H9 (cell line): ENCODE measurements around the gene PPP2R1A. TPM values are rescaled to one million over a fixed set of nuclear protein-coding genes. Genes with fewer than 3 reads are reported as not detected.

Experiments used
- DNase-seq: peaks from one replicate; pipeline ENCODE4 v3.0.0-alpha.2; 2017
- H2AFZ ChIP-seq: one replicate; pipeline ENCODE4 v1.6.1; 2013; ENCODE audit warnings: mild to moderate bottlenecking, low read length, control low read depth, moderate library complexity
- H2AK5ac ChIP-seq: 2 replicates; pipeline ENCODE4 v1.6.1; 2013; ENCODE audit warnings: low read length, control low read depth, mixed read lengths; ENCODE audit not compliant: insufficient read length
- H2BK120ac ChIP-seq: one replicate; pipeline ENCODE4 v1.6.1; 2013; ENCODE audit warnings: low read depth, mild to moderate bottlenecking, low read length, control low read depth, inconsistent platforms; ENCODE audit not compliant: poor library complexity, severe bottlenecking
- H2BK12ac ChIP-seq: 2 replicates; pipeline ENCODE4 v1.6.1; 2013; ENCODE audit warnings: low read length, control low read depth, mixed read lengths, low read depth; ENCODE audit not compliant: insufficient read length
- H2BK15ac ChIP-seq: 2 replicates; pipeline ENCODE4 v1.6.1; 2013; ENCODE audit warnings: low read depth, low read length, control low read depth
- H2BK20ac ChIP-seq: one replicate; pipeline ENCODE4 v1.6.1; 2013; ENCODE audit warnings: low read depth, mild to moderate bottlenecking, low read length, control low read depth, inconsistent platforms; ENCODE audit not compliant: poor library complexity, severe bottlenecking
- H2BK5ac ChIP-seq: 2 replicates; pipeline ENCODE4 v1.6.1; 2013; ENCODE audit warnings: low read length, control low read depth, mixed read lengths; ENCODE audit not compliant: insufficient read length
- H3K14ac ChIP-seq: 2 replicates; pipeline ENCODE4 v1.6.1; 2013; ENCODE audit warnings: low read length, control low read depth; ENCODE audit not compliant: insufficient read depth
- H3K18ac ChIP-seq: 2 replicates; pipeline ENCODE4 v1.6.1; 2013; ENCODE audit warnings: low read depth, mild to moderate bottlenecking, mixed read lengths, low read length, control low read depth; ENCODE audit not compliant: insufficient read length
- H3K23ac ChIP-seq: 2 replicates; pipeline ENCODE4 v1.6.1; 2013; ENCODE audit warnings: low read length, control low read depth, mixed read lengths, low read depth; ENCODE audit not compliant: insufficient read length
- H3K23me2 ChIP-seq: 2 replicates; pipeline ENCODE4 v1.6.1; 2013; ENCODE audit warnings: low read depth, mild to moderate bottlenecking, mixed read lengths, low read length, control low read depth; ENCODE audit not compliant: insufficient read length, poor library complexity, severe bottlenecking
- H3K27ac ChIP-seq: 2 replicates; pipeline ENCODE4 v1.5.1; 2013; ENCODE audit warnings: low read length, control low read depth, mixed read lengths, low read depth; ENCODE audit not compliant: insufficient read length
- H3K27me3 ChIP-seq: 2 replicates; pipeline ENCODE4 v1.6.1; 2013; ENCODE audit warnings: low read length, control low read depth, inconsistent platforms; ENCODE audit not compliant: insufficient read depth
- H3K4ac ChIP-seq: 2 replicates; pipeline ENCODE4 v1.6.1; 2013; ENCODE audit warnings: low read depth, mild to moderate bottlenecking, control low read depth, inconsistent platforms, low read length, moderate library complexity
- H3K4me1 ChIP-seq: 2 replicates; pipeline ENCODE4 v1.6.1; 2013; ENCODE audit warnings: low read length, control low read depth, inconsistent platforms; ENCODE audit not compliant: insufficient read depth
- H3K4me2 ChIP-seq: 2 replicates; pipeline ENCODE4 v1.6.1; 2013; ENCODE audit warnings: low read length, control low read depth, mixed read lengths; ENCODE audit not compliant: insufficient read length, insufficient read depth
- H3K56ac ChIP-seq: 2 replicates; pipeline ENCODE4 v1.6.1; 2013; ENCODE audit warnings: low read depth, mild to moderate bottlenecking, mixed read lengths, low read length, control low read depth; ENCODE audit not compliant: insufficient read length
- H3K79me1 ChIP-seq: 2 replicates; pipeline ENCODE4 v1.6.1; 2013; ENCODE audit warnings: low read depth, mild to moderate bottlenecking, moderate library complexity, low read length, control low read depth, inconsistent platforms; ENCODE audit not compliant: insufficient read depth, poor library complexity, severe bottlenecking
- H3K79me2 ChIP-seq: 2 replicates; pipeline ENCODE4 v1.6.1; 2013; ENCODE audit warnings: low read length, control low read depth, inconsistent platforms; ENCODE audit not compliant: insufficient read depth
- H3K9ac ChIP-seq: 2 replicates; pipeline ENCODE4 v1.6.1; 2013; ENCODE audit warnings: low read length, control low read depth, mixed read lengths; ENCODE audit not compliant: insufficient read length; ENCODE audit errors: extremely low read depth
- H3K9me3 ChIP-seq: one replicate; pipeline ENCODE4 v1.6.1; 2013; ENCODE audit warnings: low read depth, low read length, inconsistent platforms; ENCODE audit not compliant: control insufficient read depth
- H3T11ph ChIP-seq: one replicate; pipeline ENCODE4 v1.6.1; 2013; ENCODE audit warnings: mild to moderate bottlenecking, low read length, control low read depth, inconsistent platforms
- H4K20me1 ChIP-seq: one replicate; pipeline ENCODE4 v1.6.1; 2013; ENCODE audit not compliant: control insufficient read depth, insufficient read length, insufficient read depth
- H4K5ac ChIP-seq: 2 replicates; pipeline ENCODE4 v1.6.1; 2013; ENCODE audit warnings: low read depth, mild to moderate bottlenecking, mixed read lengths, low read length, control low read depth; ENCODE audit not compliant: insufficient read length
- H4K8ac ChIP-seq: replicated peaks from 2 replicates; pipeline ENCODE4 v1.6.1; 2013; ENCODE audit warnings: low read length, control low read depth, mixed read lengths, low read depth; ENCODE audit not compliant: insufficient read length
- H4K91ac ChIP-seq: 2 replicates; pipeline ENCODE4 v1.6.1; 2013; ENCODE audit warnings: low read depth, mild to moderate bottlenecking, moderate library complexity, mixed read lengths, low read length, control low read depth; ENCODE audit not compliant: insufficient read length
- H3K27ac Mint-ChIP-seq, 3 experiments: 2 replicates in 2 of 3; 3 replicates in 1 of 3; pipeline ENCODE4 v1.8.0; 2020 to 2021; ENCODE audit warnings: mixed read lengths in 3 of 3, mild to moderate bottlenecking in 1 of 3, moderate library complexity in 1 of 3
- H3K27me3 Mint-ChIP-seq: 2 replicates; pipeline ENCODE4 v1.8.0; 2021; ENCODE audit warnings: low read depth, mild to moderate bottlenecking, moderate library complexity, mixed read lengths
- H3K36me3 Mint-ChIP-seq, 3 experiments: 2 replicates in 2 of 3; 3 replicates in 1 of 3; pipeline ENCODE4 v1.8.0; 2020 to 2021; ENCODE audit warnings: low read depth in 3 of 3, mixed read lengths in 3 of 3; ENCODE audit not compliant: insufficient read depth in 1 of 3
- H3K4me1 Mint-ChIP-seq, 2 experiments: 2 replicates each; pipeline ENCODE4 v1.8.0; 2020; ENCODE audit warnings: mixed read lengths in 2 of 2
- H3K4me3 Mint-ChIP-seq, 2 experiments: 2 replicates in 1 of 2; 3 replicates in 1 of 2; pipeline ENCODE4 v1.8.0; 2020 to 2021; ENCODE audit warnings: mild to moderate bottlenecking in 2 of 2, mixed read lengths in 2 of 2, moderate library complexity in 1 of 2
- H3K9me3 Mint-ChIP-seq, 2 experiments: 2 replicates in 1 of 2; 3 replicates in 1 of 2; pipeline ENCODE4 v1.8.0; 2020; ENCODE audit warnings: mild to moderate bottlenecking in 2 of 2, mixed read lengths in 2 of 2, moderate library complexity in 1 of 2
- WGBS: extraction: QIAGEN DNeasy Blood & Tissue Kit; methylation state at CpG from one replicate; pipeline ENCODE4 v1.1.7; 2013; ENCODE audit warnings: missing lambda C conversion rate, low lambda C conversion rate, mixed read lengths; ENCODE audit not compliant: insufficient read length; ENCODE audit errors: extremely low coverage; 5-methylcytosine and 5-hydroxymethylcytosine counted together
- total RNA-seq: library from RNA; stranded (reverse); gene quantifications from 2 replicates; pipeline ENCODE4 v1.2.1, GENCODE V29; 2021
- TF ChIP-seq, protein P1 (sequence below): fragments of 200-600 bp; sonication (generic); conservative IDR thresholded peaks from 3 replicates; pipeline ENCODE4 v1.8.0; 2021; ENCODE audit warnings: antibody characterized with exemption, mild to moderate bottlenecking

The PPP2R1A gene
- total RNA-seq, 1 experiment from 2014 or later, result 432 TPM

DNA sequence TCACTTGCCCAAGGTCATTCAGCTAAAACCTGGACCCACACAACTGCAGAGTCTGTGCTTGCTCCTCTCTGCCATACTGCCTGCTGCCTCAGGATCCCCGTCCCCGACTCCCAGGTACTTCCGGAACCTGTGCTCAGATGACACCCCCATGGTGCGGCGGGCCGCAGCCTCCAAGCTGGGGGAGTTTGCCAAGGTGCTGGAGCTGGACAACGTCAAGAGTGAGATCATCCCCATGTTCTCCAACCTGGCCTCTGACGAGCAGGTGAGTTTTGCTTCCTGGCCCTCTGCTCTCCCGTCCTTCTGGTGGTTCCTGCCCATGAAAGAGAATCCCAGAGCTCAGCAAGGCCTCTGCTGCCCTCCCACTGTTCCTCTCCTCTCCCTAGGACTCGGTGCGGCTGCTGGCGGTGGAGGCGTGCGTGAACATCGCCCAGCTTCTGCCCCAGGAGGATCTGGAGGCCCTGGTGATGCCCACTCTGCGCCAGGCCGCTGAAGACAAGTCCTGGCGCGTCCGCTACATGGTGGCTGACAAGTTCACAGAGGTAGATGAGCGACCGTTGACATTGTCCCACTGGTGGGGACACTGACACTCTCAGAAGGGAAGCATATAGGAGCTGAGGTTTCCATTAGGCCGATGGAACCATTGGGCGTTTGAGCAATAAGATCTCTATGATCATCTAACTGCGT lies 22.9 kb downstream of the PPP2R1A start:
- no peak overlapping the region for H3K23ac ChIP-seq
- no peak overlapping the region for H2AFZ ChIP-seq
- H3T11ph ChIP-seq, result no peak overlapping the region
- H3K9ac ChIP-seq, result no peak overlapping the region
- no peaks in the 10 kb centered on the region for H3K79me1 ChIP-seq
- H3K27me3 Mint-ChIP-seq, result no peaks in the 10 kb centered on the region
- no peak for DNase-seq
- H3K9me3 ChIP-seq, result no peaks in the 10 kb centered on the region
- no peaks in the 10 kb centered on the region for H4K20me1 ChIP-seq
- no peak overlapping the region for H2BK12ac ChIP-seq
- no peaks in the 10 kb centered on the region for H3K27me3 ChIP-seq
- no peak overlapping the region for H2BK120ac ChIP-seq
- H3K4me1 ChIP-seq, result no peaks in the 10 kb centered on the region
- H4K8ac ChIP-seq, result no peak overlapping the region
- H3K18ac ChIP-seq, result no peak overlapping the region
- no peak overlapping the region for H2AK5ac ChIP-seq
- H3K27ac ChIP-seq, result no peak overlapping the region
- no peaks in the 10 kb centered on the region for H3K79me2 ChIP-seq
- no peak overlapping the region for H3K4ac ChIP-seq
- H3K23me2 ChIP-seq, result no peaks in the 10 kb centered on the region
- no peak overlapping the region for H3K4me3 Mint-ChIP-seq
- no peaks in the 10 kb centered on the region for H3K9me3 Mint-ChIP-seq
- no peak overlapping the region for H3K14ac ChIP-seq
- no peak overlapping the region for H4K91ac ChIP-seq
- H2BK15ac ChIP-seq, result no peak overlapping the region
- H3K56ac ChIP-seq, result no peak overlapping the region
- peak overlapping the region in 2 of 3 experiments; percentile 89 to 91; a peak in 5 of 7 replicates for H3K27ac Mint-ChIP-seq
- WGBS, result no CpG with 5 or more reads among the region's 25 CpGs
- H3K36me3 Mint-ChIP-seq, result peaks cover 67 to 90% (median 88%) of the 10 kb centered on the region in 3 experiments
- no peak overlapping the region for H3K4me2 ChIP-seq
- H4K5ac ChIP-seq, result no peak overlapping the region
- TF ChIP-seq, protein P1, sequence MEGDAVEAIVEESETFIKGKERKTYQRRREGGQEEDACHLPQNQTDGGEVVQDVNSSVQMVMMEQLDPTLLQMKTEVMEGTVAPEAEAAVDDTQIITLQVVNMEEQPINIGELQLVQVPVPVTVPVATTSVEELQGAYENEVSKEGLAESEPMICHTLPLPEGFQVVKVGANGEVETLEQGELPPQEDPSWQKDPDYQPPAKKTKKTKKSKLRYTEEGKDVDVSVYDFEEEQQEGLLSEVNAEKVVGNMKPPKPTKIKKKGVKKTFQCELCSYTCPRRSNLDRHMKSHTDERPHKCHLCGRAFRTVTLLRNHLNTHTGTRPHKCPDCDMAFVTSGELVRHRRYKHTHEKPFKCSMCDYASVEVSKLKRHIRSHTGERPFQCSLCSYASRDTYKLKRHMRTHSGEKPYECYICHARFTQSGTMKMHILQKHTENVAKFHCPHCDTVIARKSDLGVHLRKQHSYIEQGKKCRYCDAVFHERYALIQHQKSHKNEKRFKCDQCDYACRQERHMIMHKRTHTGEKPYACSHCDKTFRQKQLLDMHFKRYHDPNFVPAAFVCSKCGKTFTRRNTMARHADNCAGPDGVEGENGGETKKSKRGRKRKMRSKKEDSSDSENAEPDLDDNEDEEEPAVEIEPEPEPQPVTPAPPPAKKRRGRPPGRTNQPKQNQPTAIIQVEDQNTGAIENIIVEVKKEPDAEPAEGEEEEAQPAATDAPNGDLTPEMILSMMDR, result no peak
- H2BK20ac ChIP-seq, result no peak overlapping the region
- H2BK5ac ChIP-seq, result peak overlapping the region; percentile 21
- H3K4me1 Mint-ChIP-seq, result no peaks in the 10 kb centered on the region
